GF-D8 (cell line): Measurements from ENCODE around the gene PRMT2.
"Not testable (repeated sequence)": the region's sequence is repeated elsewhere in the genome, so short reads cannot be mapped to it uniquely, and the experiment has no call there.

Source experiments
- DNase-seq: peaks from one replicate; lab custom pipeline; 2025; lab: John Stamatoyannopoulos, UW

PRMT2 gene

DNA sequence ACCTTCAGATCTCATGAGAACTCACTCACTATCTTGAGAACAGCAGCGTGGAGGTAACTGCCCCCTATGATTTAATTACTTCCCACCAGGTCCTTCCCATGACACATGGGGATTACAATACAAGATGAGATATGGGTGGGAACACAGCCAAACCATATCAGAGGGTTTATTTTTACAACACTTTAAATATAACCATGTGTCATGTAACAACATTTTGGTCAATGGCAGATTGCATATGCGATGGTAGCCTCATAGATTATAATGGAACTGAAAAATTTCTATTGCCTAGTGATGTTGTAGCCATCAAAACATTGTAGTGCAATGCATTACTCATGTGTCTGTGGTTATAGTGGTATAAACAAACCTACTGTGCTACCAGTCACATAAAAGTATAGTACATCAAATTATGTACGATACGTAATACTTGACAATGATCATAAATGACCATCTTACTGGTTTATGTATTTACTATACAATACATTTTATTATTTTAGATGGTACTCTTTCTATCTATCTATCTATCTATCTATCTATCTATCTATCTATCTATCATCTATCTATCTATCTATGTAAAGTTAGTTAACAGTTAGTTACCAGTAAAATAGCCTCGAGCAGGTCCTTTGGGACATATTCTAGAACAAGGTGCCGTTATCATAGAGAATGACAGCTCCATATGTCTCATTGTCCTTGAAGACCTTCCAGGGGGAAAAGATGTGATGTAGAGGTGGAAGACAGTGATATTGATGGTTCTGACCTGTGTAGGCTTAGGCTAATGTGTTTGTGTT, 18.0 kb upstream of the PRMT2 start:
- no peak for DNase-seq

DNA sequence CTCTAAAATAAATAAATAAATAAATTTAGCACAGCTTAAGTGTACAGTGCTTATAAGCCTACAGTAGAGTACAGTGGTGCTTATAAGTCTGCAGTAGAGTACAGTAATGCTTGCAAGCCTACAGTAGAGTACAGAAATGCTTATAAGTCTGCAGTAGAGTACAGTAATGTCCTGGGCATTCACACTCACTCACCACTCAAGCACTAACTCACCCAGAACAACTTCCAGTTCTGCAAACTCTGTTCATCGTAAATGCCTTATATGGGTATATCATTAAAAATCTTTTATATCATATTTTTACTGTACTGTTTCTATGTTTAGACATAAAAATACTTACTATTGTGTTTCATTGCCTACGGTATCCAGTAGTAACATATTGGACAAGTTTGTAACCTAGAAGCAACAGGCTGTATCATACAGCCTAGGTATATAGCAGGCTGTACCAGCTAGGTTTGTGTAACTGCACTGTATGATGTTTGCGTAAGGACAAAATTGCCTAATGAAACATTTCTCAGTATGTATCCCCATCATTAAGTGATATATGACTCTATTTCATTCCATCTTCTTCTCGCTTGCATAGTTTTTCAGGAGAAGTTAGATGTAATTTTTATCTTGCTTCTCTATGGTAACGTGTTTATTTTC, 16.6 kb upstream of the PRMT2 start:
- peak; percentile 16 for DNase-seq

DNA sequence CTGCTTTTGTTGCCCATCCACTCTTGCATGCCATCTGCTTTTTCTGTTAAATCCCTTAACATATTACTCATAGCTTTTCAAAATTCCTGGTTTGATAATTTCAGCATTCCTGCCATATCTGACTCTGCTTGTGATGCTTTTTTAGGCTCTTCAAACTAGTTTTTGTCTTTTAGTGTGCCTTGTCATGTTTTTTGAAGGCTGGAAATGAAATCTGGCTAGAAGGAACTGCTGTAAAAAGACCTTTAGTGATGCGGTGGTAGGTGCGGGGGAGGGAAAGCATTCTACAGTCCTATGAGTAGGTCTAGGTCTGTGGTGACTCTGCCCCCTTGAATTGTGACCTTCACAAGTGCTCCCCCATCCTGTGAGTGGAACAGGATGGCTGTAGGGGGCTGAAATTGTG, 15.6 kb upstream of the PRMT2 start:
- no peak for DNase-seq

DNA sequence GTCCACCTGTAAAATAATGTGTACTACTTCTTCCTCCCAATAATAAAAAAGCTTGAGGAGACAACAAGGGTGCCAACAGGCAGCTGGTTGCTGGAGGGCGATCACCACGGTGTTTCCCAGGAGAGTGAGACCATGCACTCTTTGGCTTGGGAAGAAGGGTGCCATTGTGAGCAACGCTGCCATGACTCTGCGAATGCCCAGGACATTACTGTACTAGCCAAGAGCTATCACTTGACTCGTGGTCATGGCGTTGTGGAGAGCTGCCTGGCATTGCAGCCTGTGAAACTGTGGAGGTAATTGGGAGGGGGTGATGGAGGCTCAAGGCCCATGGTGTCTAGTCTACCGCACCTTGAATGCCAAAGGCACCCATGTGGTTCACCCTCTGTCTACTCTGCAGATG, 14.6 kb upstream of the PRMT2 start:
- no peak for DNase-seq

DNA sequence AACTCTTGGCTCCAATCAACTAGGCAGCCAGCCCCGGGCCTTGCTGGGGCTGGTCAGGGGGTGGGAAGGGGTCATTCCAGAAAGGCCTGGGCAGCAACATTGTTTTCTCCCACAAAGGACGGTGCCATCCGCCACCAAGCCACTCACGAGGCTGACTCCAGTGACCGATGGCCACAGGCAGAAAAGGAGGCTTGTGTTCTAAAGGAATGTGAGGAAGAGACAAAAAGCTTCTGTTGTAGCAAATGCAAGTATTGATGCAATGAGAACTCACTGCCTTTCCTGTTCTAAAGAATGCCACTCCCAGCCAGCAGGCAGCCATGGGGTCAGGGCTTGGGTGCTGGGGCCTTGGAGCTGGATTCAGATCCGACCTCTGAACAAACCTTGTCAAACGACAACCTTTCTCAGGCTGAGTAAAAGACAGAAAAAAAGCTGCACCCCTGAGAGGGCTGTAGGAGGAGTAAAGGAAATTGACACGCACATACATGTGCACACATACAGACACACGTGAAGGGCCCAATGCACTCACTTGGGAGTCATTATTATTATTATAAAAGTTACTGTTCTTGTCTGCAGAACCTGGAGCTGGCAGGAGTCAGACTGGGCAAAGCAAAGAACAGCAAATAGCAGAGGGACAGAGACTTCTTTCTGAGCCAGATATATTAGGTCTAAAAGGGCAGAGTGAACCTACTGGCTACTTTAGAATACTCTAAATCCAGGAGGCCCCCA, 13.9 kb upstream of the PRMT2 start:
- peak; percentile 35 for DNase-seq

DNA sequence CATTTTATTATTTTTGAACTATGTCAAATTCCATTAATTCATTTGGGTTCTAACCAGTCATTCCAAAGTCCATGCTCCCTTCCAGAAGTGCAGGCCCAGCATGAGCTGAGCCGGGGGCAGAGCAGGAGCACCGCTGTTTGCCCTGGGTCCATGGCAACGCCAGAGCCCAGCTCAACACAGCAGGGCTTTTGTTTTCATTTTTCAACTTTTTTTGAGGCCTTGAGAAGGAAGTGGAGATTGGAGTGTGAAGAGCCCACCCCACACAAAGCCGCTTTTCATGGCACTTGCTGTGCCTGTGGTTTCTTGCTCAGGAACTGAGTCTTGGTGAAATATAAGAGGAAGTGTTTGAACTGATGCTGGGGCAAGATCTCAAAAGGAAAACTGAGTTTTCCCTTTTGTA, 13.2 kb upstream of the PRMT2 start:
- peak; percentile 96 for DNase-seq

DNA sequence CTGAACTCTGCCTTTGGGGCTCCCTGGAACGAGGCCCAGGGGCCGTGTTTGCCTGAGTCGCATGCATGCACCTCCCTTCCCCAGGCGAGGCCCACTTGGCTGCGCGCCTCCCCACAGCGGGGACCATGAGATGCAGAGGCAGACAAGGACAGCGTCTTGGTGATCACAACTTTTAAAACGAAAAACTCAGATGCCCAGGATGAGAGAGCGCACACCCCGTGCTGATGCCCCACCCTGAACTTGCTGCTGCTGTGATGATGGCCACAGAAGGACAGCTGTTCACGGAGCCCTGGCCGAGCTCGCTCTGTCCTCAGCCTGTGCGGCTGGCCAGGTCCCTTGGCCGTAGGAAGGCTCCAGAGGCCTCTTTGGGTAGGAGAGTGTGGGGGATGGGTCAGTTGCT, 11.4 kb upstream of the PRMT2 start:
- no peak for DNase-seq

DNA sequence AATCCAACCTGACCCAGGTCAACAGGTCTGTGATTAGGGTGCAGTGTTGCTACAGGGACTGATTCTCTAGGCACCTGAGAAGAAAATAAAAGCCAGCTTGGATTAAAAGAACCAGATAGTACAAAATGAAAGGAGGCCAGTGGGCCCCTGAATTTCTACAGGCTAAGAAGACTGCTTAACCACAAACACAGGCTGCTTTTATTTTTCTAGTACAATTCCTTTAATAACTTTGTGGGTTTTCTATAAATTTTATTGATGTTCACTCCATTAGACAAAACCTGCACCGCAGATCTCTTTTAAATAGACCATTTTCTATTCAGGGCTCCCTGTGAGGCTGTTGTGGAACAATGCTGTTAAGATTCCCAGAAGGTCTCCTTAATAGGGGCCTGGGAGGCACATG, 9.7 kb upstream of the PRMT2 start:
- DNase-seq, result no peak

DNA sequence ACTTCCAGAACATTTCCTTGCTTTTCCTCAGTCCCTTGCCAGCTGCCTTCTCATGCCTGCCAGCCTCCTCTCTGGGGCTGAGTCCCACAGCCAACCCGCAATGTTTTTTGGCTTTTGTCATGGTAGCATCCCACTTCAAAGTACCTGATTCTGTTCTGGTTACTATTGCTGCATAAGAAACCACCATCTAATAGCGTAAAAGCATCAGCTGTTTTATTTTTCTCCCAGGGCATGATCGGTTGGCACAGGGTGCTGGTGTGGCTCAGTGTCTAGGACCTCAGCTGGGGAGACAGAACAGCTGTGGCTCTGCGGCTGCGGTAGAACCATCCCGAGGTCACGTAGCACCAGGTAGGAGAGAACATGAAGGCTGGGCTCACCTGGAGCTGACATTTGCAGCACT, 8.9 kb upstream of the PRMT2 start:
- DNase-seq, result no peak

DNA sequence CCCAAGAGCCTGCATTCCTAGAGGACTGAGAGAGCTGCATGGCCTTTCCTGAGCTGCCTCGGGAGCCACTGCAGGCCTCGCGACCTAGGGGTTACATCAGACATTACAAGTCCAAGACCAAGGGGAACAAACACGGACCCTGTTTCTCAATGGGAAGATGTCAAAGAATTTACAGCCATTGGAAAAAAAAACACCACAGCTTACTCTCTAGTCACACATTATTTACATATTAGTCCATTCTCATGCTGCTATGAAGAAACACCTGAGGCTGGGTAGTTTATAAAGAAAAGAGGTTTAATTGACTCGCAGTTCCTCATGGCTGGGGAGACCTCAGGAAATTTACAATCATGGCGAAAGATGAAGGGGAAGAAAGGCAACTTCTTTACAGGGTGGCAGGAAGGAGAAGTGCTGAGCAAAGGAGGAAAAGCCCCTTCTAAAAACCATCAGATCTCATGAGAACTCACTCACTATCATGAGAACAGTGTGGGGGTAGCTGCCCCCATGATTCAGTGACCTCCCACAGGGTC, 8.4 kb upstream of the PRMT2 start:
- peak; percentile 46 for DNase-seq

DNA sequence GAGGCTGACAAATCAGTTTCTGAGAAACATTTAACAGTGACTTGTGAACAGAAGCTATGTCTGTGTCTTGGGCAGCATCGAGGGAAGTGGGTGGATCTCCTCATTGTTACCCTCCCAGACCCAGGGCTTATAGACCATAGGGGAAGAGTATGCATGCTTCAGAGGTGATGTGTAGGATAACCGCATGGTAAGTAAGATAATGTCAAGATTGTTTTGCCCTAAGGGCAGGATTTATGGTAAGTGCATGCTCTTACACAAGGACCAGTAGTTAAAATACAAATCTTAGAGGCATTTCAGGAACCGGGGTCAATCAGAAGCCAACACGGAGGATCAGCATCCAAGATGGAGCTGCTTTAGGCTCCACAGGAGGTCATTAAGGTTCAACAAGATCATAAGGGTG, 7.7 kb upstream of the PRMT2 start:
- no peak for DNase-seq

DNA sequence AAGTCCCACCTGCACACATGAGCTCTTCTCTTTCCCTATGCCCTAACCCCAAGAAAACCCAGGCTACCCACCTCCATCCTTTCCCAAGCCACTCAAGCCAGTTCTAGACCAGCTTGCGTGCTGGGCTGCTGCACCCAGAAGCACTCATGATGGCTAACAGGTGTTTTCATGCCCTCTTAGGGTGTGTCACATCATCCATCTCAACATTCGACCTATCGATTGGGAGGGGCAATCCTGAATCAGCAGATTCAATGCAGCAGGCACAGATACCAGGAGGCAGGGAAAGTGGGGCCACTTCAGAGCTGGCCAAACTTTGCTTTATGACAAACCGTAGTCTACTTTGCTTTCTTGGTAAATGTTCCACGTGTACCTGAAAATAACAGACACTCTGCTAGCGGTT, 6.6 kb upstream of the PRMT2 start:
- no peak for DNase-seq

DNA sequence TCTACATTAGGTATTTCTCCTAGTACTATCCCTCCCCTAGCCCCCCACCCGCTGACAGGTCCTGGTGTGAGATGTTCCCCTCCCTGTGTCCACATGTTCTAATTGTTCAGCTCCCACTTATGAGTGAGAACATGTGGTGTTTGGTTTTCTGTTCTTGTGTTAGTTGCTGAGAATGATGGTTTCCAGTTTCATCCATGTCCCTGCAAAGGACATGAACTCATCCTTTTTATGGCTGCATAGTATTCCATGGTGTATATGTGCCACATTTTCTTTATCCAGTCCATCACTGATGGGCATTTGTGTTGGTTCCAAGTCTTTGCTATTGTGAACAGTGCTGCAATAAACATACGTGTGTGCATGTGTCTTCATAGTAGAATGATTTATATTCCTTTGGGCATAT, 4.6 kb upstream of the PRMT2 start:
- DNase-seq, result not testable (repeated sequence)

DNA sequence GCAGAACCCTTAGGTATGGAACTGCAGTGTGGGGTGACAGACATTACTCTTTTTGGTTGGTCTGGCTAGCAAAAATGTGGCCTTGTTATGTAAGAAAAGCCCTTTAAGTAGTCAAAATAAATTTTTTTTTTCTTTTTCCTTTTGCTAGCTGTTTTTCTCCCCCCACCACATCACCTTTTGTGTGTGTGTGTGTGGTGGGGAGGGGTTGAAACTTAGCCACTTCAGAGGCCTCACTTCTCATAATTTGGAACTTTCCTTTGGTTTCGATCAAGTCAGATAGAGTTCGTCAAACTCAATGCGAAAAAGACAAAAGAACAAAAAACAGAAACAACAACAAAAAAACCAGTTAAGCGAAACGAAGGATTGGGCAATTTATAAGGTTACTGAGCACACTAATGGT, 1.9 kb upstream of the PRMT2 start:
- DNase-seq, result no peak

DNA sequence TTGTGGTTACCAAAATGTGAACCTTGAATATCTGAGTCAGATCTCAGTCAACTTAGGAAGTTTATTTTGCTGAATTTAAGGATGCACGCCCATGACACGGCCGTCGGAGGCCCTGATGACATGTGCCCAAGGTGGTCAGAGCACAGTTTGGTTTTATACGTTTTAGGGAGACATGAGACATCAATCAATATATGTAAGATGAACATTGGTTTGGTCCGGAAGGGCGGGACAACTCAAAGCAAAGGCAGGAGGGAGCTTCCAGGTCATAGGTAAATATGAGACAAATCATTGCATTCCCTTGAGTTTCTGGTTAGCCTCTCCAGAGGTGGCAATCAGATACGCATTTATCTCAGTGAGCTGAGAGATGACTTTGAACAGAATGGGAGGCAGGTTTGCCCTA, 1.0 kb upstream of the PRMT2 start:
- DNase-seq, result no peak

DNA sequence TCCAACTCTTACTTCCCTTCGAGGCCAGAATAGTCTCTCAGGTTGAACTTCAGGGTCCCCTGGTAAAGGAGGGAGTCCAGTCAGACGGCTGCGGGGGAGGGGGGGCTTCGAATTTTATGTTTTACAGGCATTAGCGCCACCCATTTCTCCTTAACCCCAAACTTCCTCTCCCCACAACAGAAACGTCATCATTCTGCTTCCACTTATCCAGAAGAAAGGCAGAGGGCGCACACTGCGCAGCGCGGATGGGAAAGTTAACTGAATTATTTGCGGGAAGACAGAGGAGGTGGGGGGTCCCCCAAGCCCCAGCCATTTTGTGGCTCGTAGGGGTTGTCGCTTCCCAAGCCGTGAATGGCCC, 529 bp upstream of the PRMT2 start:
- DNase-seq, result peak; percentile 87

DNA sequence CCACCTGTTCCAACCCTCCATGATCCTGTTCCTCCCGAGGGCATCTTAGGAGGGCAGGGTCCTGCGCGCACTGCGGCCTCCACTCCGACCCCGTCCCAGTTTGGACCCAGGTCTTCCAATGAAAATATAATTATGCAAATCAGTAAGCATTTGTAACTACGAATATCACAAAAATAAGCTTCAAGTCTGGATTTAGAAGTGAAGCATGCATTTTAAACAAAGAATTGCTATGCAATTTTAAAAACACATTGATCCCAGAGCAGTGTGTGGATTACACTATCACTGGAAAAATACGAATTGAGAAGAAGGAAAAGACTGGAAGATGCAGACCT, 673 bp downstream of the PRMT2 start:
- no peak for DNase-seq

DNA sequence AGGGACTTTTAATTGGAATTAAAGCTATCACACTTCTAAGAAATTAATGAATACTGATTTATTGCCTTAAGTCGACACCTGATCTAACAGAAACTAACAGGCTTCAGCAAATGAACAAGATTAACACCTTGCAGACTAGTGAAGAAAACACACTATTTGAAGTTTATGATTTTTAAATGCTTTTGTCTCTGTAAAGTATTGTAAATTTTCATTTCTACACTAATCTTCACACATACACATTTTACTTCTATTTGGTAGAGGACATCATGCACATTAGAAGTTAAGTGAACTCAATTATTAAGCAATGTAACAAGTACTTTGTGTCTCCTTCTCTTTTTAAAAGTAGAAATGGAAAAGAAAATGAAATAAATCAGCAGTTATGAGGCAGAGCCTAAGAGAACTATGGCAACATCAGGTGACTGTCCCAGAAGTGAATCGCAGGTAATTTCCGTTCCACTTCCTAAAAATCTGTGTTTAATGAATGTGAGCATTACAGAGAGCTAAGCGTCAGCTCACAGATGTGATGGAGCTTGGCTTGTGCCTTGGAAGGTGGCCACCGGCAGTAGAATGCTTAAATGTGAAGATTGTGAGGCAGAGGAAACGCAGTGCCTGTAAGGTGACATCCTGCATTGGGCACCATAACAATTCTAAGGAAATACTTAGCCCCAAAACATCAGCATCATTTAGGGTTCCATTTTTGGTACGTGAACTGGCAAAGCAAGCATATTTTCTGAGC, 1.2 kb downstream of the PRMT2 start:
- DNase-seq, result no peak

DNA sequence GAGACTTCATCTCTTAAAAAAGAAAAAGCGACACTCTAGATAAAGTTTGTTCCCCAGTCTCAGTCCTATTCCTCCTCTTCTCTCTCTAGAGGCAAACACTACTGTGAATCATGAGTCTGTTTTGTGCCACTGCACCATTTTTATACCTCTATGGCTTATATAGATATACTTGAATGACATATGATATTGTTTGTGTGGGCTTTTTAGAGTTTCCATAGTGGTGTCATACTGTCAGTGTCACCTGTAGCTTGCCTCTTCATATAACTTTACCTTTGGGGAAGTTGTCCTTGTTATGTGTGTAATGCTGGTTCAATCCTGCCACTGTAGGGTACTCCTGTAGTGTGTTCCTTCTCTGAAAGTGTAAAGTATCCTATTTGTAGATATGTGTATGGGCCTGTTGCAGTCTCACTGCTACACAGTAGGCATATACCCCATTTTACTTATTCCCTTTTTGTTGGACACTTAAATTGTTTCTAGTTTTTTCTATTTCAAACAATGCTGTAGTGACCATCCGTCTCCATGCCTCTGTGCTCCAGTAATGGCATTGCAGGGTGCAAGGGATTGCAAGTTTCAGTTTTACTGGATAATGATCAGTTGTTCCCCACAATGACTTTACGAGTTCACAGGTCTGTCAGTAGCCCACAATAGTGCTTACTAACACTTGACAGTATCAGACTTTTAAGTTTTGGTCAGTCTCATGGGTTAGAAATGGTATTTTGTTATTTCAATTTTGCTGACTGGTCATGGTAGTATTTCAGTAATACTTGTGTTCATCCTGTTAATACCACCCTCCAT, 2.7 kb downstream of the PRMT2 start:
- DNase-seq, result no peak

DNA sequence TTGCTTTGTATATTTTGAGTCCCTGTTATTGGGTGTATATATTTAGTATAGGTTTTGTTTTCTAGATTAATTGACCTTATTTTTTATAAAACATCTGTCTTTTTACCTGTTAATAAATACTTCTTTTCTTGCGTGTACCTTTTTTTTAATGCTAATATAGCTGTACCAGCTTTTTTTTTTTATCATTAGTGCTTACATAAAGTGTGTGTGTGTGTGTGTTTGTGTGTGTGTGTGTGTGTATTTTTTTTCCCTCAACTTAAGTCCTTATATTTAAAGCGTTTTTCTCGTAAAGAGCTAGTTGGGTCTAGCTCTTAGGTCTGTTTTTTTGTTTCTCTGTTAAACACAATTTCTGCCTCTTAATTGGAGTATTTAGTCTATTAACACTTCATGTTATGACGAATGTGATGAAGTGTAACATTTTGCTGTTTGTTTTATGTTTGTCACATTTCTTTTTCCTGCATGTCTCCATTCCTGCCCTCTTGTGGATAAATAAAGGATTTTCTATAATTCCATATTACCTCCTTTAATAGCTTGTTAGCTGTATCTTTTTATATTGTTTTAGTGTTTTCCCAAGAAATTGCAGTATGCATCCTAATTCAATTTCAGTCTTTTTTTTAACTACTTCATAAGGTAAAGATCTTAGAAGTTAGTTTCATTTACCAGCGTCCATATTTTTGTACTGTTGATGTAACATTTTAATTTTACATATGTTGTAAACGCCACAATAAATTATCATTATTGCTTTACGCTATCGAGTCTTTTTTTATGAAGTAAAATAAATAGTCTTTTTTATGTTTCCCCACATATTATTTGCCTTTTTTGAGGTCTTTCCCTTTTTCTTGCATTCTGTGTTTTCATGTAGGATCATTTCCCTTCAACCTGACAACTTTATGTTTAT, 4.3 kb downstream of the PRMT2 start:
- DNase-seq, result peak; percentile 15

DNA sequence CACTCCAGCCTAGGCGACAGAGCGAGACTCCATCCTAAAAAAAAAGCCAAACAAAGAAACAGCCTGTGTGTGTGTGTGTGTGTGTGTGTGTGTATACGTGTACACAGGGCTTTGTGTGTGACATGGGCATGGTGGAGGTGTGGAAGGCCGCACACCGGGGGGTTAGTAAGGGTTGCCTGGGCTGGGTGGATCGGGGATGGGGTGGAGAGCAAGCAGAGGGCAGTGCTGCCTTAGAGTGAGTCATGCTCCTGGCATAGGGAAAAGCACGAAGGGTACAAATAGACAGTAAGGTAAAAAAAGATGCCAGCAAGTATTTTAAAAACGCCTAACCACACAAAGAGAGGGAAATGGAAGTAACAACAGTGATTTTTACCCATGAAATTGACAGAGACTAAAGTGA, 6.2 kb downstream of the PRMT2 start:
- no peak for DNase-seq
